ENCODE results near the gene CALCA.

CALCA gene

GRCh38 chr11:14949437-14950147, 22.6 kb downstream of the CALCA start:
- no peak for DNase-seq (ENCODE audit: low read depth in 2 of 2)

- DNase-seq (ENCODE audit: low read depth in 2 of 2): no peak
Measured at GRCh38 chr11:14942745-14943144, 29.4 kb downstream of the CALCA start.

GRCh38 chr11:14938936-14939335, 33.2 kb downstream of the CALCA start:
- no peak for DNase-seq (ENCODE audit: low read depth in 2 of 2)

- no peak for DNase-seq (ENCODE audit: low read depth in 2 of 2)
Measured at GRCh38 chr11:14934641-14935351, 37.4 kb downstream of the CALCA start.

GRCh38 chr11:14932447-14932846, 39.7 kb downstream of the CALCA start:
- DNase-seq (ENCODE audit: low read depth in 2 of 2): no peak

GRCh38 chr11:14930369-14930768, 41.8 kb downstream of the CALCA start:
- DNase-seq (ENCODE audit: low read depth in 2 of 2): no peak

- no peak for DNase-seq (ENCODE audit: low read depth in 2 of 2)
Measured at GRCh38 chr11:14927146-14927545, 45.0 kb downstream of the CALCA start.

- DNase-seq (ENCODE audit: low read depth in 2 of 2): no peak
Measured at GRCh38 chr11:14924318-14924717, 47.8 kb downstream of the CALCA start.

Measured in stimulated activated CD4-positive, alpha-beta T cell treated with anti-CD3 and anti-CD28 coated beads, Interleukin-12 subunit alpha, Interleukin-12 subunit beta, amount 100 ng/mL, for 24 hours (primary cell).